ENCODE data around the gene SLU7. TPM values are rescaled to one million over a fixed set of nuclear protein-coding genes. Genes with fewer than 3 reads are reported as not detected.
A peak's percentile ranks its signal among the peaks of the same experiment; 100 is the strongest.

SLU7 gene
- total and polyA plus RNA-seq, 4 donors: 26.7 to 35.6 (median 34.8) TPM

GRCh38 chr5:160421625-160422258 is 2.9 kb upstream of the SLU7 start, which contains the start of gene PTTG1:
Gene PTTG1, plus strand, starts transcription at chr5:160421855. Its CDS starts 458 bp downstream, at chr5:160422313.
- ATAC-seq (ENCODE audit: insufficient read depth, low FRiP score): peak; percentile 90
- Histone ChIP-seq H3K27me3 (ENCODE audit: control insufficient read depth in 3 of 3, insufficient read depth in 3 of 3, low read length in 2 of 3) (no peaks in the 10 kb centered on the region), H3K27ac (ENCODE audit: low read depth in 1 of 2, low read length in 1 of 2) (peak within 1 kb of the TSS; percentile 54 to 83), H3K4me1 (ENCODE audit: control insufficient read depth in 5 of 5, insufficient read depth in 5 of 5, low read length in 5 of 5) (peaks cover 6 to 46% (median 9%) of the 10 kb centered on the region in 5 donors), H3K9me3 (ENCODE audit: control insufficient read depth in 4 of 4, insufficient read depth in 3 of 4, low read length in 3 of 4) (no peaks in the 10 kb centered on the region), H3K36me3 (ENCODE audit: control insufficient read depth in 4 of 4, insufficient read depth in 4 of 4, low read length in 4 of 4) (peaks cover 0 to 5% (median 0%) of the 10 kb centered on the region in 4 donors), H3K4me3 (peak within 1 kb of the TSS; percentile 55), H3K9ac (ENCODE audit: insufficient read depth in 1 of 2, low read length in 2 of 2) (peak within 1 kb of the TSS; percentile 56 to 75)
- DNase-seq: peak; percentile 97 to 99 (median 98)
- WGBS, 2 donors: 0 to 1% methylated on average over 38 to 39 of the region's 39 CpGs
- no peak for TF ChIP-seq CTCF (IDR thresholded peaks at IDR 0.05; ENCODE audit: control extremely low read depth, extremely low read depth)

- no peak for DNase-seq
- no peak overlapping the region for H3K9ac ChIP-seq (ENCODE audit: insufficient read depth in 1 of 2, low read length in 2 of 2)
- peaks cover 8 to 46% (median 11%) of the 10 kb centered on the region in 5 donors for H3K4me1 ChIP-seq (ENCODE audit: control insufficient read depth in 5 of 5, insufficient read depth in 5 of 5, low read length in 5 of 5)
Measured at GRCh38 chr5:160420331-160420610, 1.4 kb upstream of the SLU7 start.

GRCh38 chr5:160419458-160420330 is 813 bp upstream of the SLU7 start:
- no peak for TF ChIP-seq CTCF (IDR thresholded peaks at IDR 0.05; ENCODE audit: control extremely low read depth, extremely low read depth)
- no peaks in the 10 kb centered on the region for H3K27me3 ChIP-seq (ENCODE audit: control insufficient read depth in 3 of 3, insufficient read depth in 3 of 3, low read length in 2 of 3)
- peaks cover 8 to 45% (median 11%) of the 10 kb centered on the region in 5 donors for H3K4me1 ChIP-seq (ENCODE audit: control insufficient read depth in 5 of 5, insufficient read depth in 5 of 5, low read length in 5 of 5)
- peak in 1 of 3 donors; percentile 7 for DNase-seq
- H3K27ac ChIP-seq (ENCODE audit: low read depth in 1 of 2, low read length in 1 of 2): peak overlapping the region; percentile 75 to 84
- 41 to 42% methylated on average over 11 of the region's 11 CpGs for WGBS, 2 donors
- peaks cover 0 to 5% (median 0%) of the 10 kb centered on the region in 4 donors for H3K36me3 ChIP-seq (ENCODE audit: control insufficient read depth in 4 of 4, insufficient read depth in 4 of 4, low read length in 4 of 4)
- no peaks in the 10 kb centered on the region for H3K9me3 ChIP-seq (ENCODE audit: control insufficient read depth in 4 of 4, insufficient read depth in 3 of 4, low read length in 3 of 4)
- no peak overlapping the region for H3K4me3 ChIP-seq
- no peak for ATAC-seq (ENCODE audit: insufficient read depth, low FRiP score)
- H3K9ac ChIP-seq (ENCODE audit: insufficient read depth in 1 of 2, low read length in 2 of 2): peak overlapping the region; percentile 90 to 98

More at GRCh38 chr5:160420331-160420610, 1.4 kb upstream of the SLU7 start:
- H3K27me3 ChIP-seq (ENCODE audit: control insufficient read depth in 3 of 3, insufficient read depth in 3 of 3, low read length in 2 of 3): no peaks in the 10 kb centered on the region
- H3K4me3 ChIP-seq: no peak overlapping the region
- TF ChIP-seq CTCF (IDR thresholded peaks at IDR 0.05; ENCODE audit: control extremely low read depth, extremely low read depth): no peak
- ATAC-seq (ENCODE audit: insufficient read depth, low FRiP score): no peak
- peaks cover 0 to 5% (median 0%) of the 10 kb centered on the region in 4 donors for H3K36me3 ChIP-seq (ENCODE audit: control insufficient read depth in 4 of 4, insufficient read depth in 4 of 4, low read length in 4 of 4)
- H3K9me3 ChIP-seq (ENCODE audit: control insufficient read depth in 4 of 4, insufficient read depth in 3 of 4, low read length in 3 of 4): no peaks in the 10 kb centered on the region
- no peak overlapping the region for H3K27ac ChIP-seq (ENCODE audit: low read depth in 1 of 2, low read length in 1 of 2)

All from lung (tissue), 12 donors.